ENCODE measurements around the gene IL1A. TPM values are rescaled to one million over a fixed set of nuclear protein-coding genes. Genes with fewer than 3 reads are reported as not detected.

IL1A gene
- total and polyA plus RNA-seq, 10 donors = 0.21 to 1.6 (median 0.69) TPM; not detected in 2

DNA sequence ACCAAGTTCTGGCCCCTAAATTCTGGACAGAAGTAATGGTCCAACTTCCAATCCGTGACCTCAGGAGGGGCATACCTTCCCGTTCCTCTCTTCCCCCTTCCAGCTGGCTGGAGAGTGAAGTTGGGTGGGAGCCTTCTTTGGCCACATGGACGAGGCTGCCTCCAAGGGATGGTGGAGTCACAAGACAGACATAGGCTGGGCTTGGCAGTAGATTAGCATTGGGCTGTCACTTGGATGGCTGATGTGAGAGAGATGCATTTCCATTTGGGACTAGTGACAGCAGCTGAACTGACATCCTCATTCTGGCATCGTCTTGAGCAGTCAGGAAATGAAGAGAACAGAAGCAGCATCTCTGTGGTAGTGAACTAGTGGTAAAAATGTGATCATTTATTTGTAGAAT lies 50.8 kb downstream of the IL1A start:
- WGBS, 5 donors = 34 to 64% (median 56%) methylated on average over 4 of the region's 4 CpGs
- Histone ChIP-seq H3K27me3 (replicated peaks in 1 of 7) (no peaks in the 10 kb centered on the region), H3K27ac (no peak overlapping the region)

GRCh38 chr2:112731479-112731878 lies 52.8 kb downstream of the IL1A start:
- intact Hi-C loops (cut with DNase I; ENCODE audit: low total_unique reads) = no loop called here
- WGBS, 5 donors = 85 to 90% (median 89%) methylated on average over 2 of the region's 2 CpGs
- DNase-seq = no peak
- Histone ChIP-seq H3K9me3 (no peaks in the 10 kb centered on the region), H3K36me3 (no peaks in the 10 kb centered on the region), H3K4me1 (peaks cover 2 to 39% (median 23%) of the 10 kb centered on the region in 6 donors), H3K27ac (no peak overlapping the region), H3K4me3 (no peak overlapping the region), H3K27me3 (replicated peaks in 1 of 7) (no peaks in the 10 kb centered on the region)
- no peak for TF ChIP-seq POLR2AphosphoS5 (IDR thresholded peaks at IDR 0.05)
- TF ChIP-seq, protein P1, sequence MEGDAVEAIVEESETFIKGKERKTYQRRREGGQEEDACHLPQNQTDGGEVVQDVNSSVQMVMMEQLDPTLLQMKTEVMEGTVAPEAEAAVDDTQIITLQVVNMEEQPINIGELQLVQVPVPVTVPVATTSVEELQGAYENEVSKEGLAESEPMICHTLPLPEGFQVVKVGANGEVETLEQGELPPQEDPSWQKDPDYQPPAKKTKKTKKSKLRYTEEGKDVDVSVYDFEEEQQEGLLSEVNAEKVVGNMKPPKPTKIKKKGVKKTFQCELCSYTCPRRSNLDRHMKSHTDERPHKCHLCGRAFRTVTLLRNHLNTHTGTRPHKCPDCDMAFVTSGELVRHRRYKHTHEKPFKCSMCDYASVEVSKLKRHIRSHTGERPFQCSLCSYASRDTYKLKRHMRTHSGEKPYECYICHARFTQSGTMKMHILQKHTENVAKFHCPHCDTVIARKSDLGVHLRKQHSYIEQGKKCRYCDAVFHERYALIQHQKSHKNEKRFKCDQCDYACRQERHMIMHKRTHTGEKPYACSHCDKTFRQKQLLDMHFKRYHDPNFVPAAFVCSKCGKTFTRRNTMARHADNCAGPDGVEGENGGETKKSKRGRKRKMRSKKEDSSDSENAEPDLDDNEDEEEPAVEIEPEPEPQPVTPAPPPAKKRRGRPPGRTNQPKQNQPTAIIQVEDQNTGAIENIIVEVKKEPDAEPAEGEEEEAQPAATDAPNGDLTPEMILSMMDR (IDR thresholded peaks at IDR 0.05 in 8 of 11, conservative IDR thresholded peaks at IDR 0.05 in 3 of 11) = no peak
- no peak for TF ChIP-seq POLR2A (IDR thresholded peaks at IDR 0.05)

More for the DNA sequence above, 50.8 kb downstream of the IL1A start:
- Histone ChIP-seq H3K36me3 (peaks cover 0 to 16% (median 0%) of the 10 kb centered on the region in 6 donors), H3K9me3 (no peaks in the 10 kb centered on the region), H3K4me3 (no peak overlapping the region), H3K4me1 (peaks cover 0 to 19% (median 11%) of the 10 kb centered on the region in 6 donors)
- intact Hi-C loops (cut with DNase I; ENCODE audit: low total_unique reads) = no loop called here
- TF ChIP-seq, protein P1 (IDR thresholded peaks at IDR 0.05 in 8 of 11, conservative IDR thresholded peaks at IDR 0.05 in 3 of 11) = no peak
- no peak for TF ChIP-seq POLR2A (IDR thresholded peaks at IDR 0.05)
- DNase-seq = no peak

DNA sequence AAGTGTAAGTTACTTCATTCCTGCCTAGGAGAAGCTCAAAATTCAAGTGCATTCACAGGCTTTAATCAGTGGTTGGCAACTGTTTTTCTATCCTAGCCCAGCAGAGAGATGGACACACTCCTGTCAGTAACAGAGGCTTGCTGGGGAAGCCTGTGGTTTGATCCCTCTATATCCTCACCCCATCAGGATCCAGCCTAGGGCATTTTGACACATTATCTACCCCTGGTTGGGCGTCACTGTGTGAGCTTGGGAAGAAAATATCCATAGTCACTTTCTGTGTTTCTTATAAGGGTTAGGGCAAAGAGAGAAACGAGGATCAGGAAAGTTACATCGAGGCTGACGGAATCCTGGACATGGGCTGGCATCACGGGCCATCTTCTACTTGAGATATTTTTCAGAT lies 53.5 kb downstream of the IL1A start:
- DNase-seq = no peak
- intact Hi-C loops (cut with DNase I; ENCODE audit: low total_unique reads) = no loop called here
- Histone ChIP-seq H3K27ac (no peak overlapping the region), H3K9me3 (no peaks in the 10 kb centered on the region), H3K4me3 (no peak overlapping the region), H3K27me3 (replicated peaks in 1 of 7) (no peaks in the 10 kb centered on the region), H3K4me1 (peaks cover 6 to 46% (median 29%) of the 10 kb centered on the region in 6 donors), H3K36me3 (no peaks in the 10 kb centered on the region)
- TF ChIP-seq POLR2AphosphoS5 (IDR thresholded peaks at IDR 0.05) = no peak
- WGBS, 5 donors = 88 to 95% (median 91%) methylated on average over 5 of the region's 5 CpGs

- intact Hi-C loops (cut with DNase I; ENCODE audit: low total_unique reads) = no loop called here
- WGBS, 5 donors = 70 to 87% (median 81%) methylated on average over 8 of the region's 8 CpGs
- TF ChIP-seq POLR2AphosphoS5 (IDR thresholded peaks at IDR 0.05) (no peak), POLR2A (IDR thresholded peaks at IDR 0.05) (no peak)
- TF ChIP-seq, protein P1 (IDR thresholded peaks at IDR 0.05 in 8 of 11, conservative IDR thresholded peaks at IDR 0.05 in 3 of 11) = no peak
- no peak for DNase-seq
- H3K36me3 ChIP-seq = no peaks in the 10 kb centered on the region
- H3K9me3 ChIP-seq = no peaks in the 10 kb centered on the region
- no peak overlapping the region for H3K4me3 ChIP-seq
- H3K4me1 ChIP-seq = peaks cover 6 to 51% (median 29%) of the 10 kb centered on the region in 6 donors
- H3K27me3 ChIP-seq (replicated peaks in 1 of 7) = no peaks in the 10 kb centered on the region
- no peak overlapping the region for H3K27ac ChIP-seq
Measured at GRCh38 chr2:112730216-112730615, 54.1 kb downstream of the IL1A start.
